Testis (tissue), 3 donors: Measurements from ENCODE around the gene COL23A1. TPM values are rescaled to one million over a fixed set of nuclear protein-coding genes. Genes with fewer than 3 reads are reported as not detected.

ENCODE experiments used
- DNase-seq: peaks from one replicate; pipeline ENCODE4 v3.0.0-alpha.2; 2019
- H3K27ac ChIP-seq, 2 donors: fragments of 200-600 bp; sonication (generic); one replicate each; pipeline ENCODE4 v1.5.1; 2019
- H3K27me3 ChIP-seq: fragments of 200-600 bp; sonication (generic); one replicate; pipeline ENCODE4 v1.5.1; 2019
- H3K36me3 ChIP-seq: fragments of 200-600 bp; sonication (generic); one replicate; pipeline ENCODE4 v1.5.1; 2017; ENCODE audit warnings: low read depth; ENCODE audit errors: missing control alignments
- H3K4me1 ChIP-seq: fragments of 200-600 bp; sonication (generic); one replicate; pipeline ENCODE4 v1.5.1; 2019
- H3K4me3 ChIP-seq, 2 donors: fragments of 200-600 bp; sonication (generic); one replicate each; pipeline ENCODE4 v1.5.1; 2017 to 2019
- H3K9me3 ChIP-seq: fragments of 200-600 bp; sonication (generic); one replicate; pipeline ENCODE4 v1.5.1; 2017
- CTCF ChIP-seq, 3 experiments: fragments of 450-650 bp in 2 of 3; fragments of 200-600 bp in 1 of 3; sonication (generic) in 1 of 3; IDR thresholded peaks; one replicate each; pipeline ENCODE4 v1.5.1; 2016 to 2019; ENCODE audit warnings: antibody characterized with exemption in 3 of 3, mild to moderate bottlenecking in 2 of 3, moderate library complexity in 1 of 3
- POLR2A ChIP-seq: fragments of 450-650 bp; IDR thresholded peaks from one replicate; pipeline ENCODE4 v1.6.1; 2017; ENCODE audit warnings: antibody characterized with exemption, mild to moderate bottlenecking, moderate library complexity
- WGBS, 2 donors: methylation state at CpG; one replicate each; pipeline ENCODE4 v1.1.5; 2018; 5-methylcytosine and 5-hydroxymethylcytosine counted together
- intact Hi-C: fragments of 100-400 bp; cut with DNase I; formaldehyde crosslinking; loops from one replicate; pipeline ENCODE4 v1.15.1; 2023; ENCODE audit warnings: low total_unique reads
- polyA plus RNA-seq: library from polyadenylated mRNA; stranded (reverse); fragments of 350-450 nt; fragmentation: Illumina TruSeq; extraction: RNeasy Lipid Tissue Mini Kit (QIAGEN cat#74804); gene quantifications from one replicate; pipeline ENCODE4 v1.2.3, GENCODE V29; 2014; ENCODE audit warnings: low read depth, low replicate concordance; ENCODE audit not compliant: insufficient read depth
- total RNA-seq, 2 donors: library from RNA; depleted of rRNA; stranded (reverse); fragments of >200 nt; gene quantifications; one replicate each; pipeline ENCODE4 v1.2.3, GENCODE V29; 2016

COL23A1 gene
- total and polyA plus RNA-seq, 3 donors from 2014 or later, result 4.3 to 5.5 (median 5.0) TPM

- 90 to 93% methylated on average over 8 of the region's 8 CpGs for WGBS, 2 donors
- intact Hi-C loops, result no loop called here
- H3K27ac ChIP-seq, result no peak overlapping the region
- TF ChIP-seq CTCF (IDR thresholded peaks at IDR 0.05) (no peak), POLR2A (no peak)
- H3K9me3 ChIP-seq, result no peaks in the 10 kb centered on the region
- H3K4me1 ChIP-seq, result no peaks in the 10 kb centered on the region
- no peak overlapping the region for H3K4me3 ChIP-seq
- no peak for DNase-seq
- H3K36me3 ChIP-seq, result no peaks in the 10 kb centered on the region
- no peaks in the 10 kb centered on the region for H3K27me3 ChIP-seq
Observed at GRCh38 chr5:178389026-178389729, 201.0 kb downstream of the COL23A1 start.

- TF ChIP-seq CTCF (IDR thresholded peaks at IDR 0.05), result no peak
- no peak for TF ChIP-seq POLR2A
- no peaks in the 10 kb centered on the region for H3K9me3 ChIP-seq
- no peaks in the 10 kb centered on the region for H3K27me3 ChIP-seq
- H3K36me3 ChIP-seq, result no peaks in the 10 kb centered on the region
- 78 to 84% methylated on average over 7 to 8 of the region's 8 CpGs for WGBS, 2 donors
- intact Hi-C loops, result no loop called here
- H3K27ac ChIP-seq, result no peak overlapping the region
- H3K4me3 ChIP-seq, result no peak overlapping the region
- no peaks in the 10 kb centered on the region for H3K4me1 ChIP-seq
- DNase-seq, result no peak
Observed at GRCh38 chr5:178388386-178389025, 201.7 kb downstream of the COL23A1 start.

- 91% methylated on average over 7 of the region's 7 CpGs for WGBS, 2 donors
- H3K27ac ChIP-seq, result no peak overlapping the region
- intact Hi-C loops, result no loop called here
- no peaks in the 10 kb centered on the region for H3K4me1 ChIP-seq
- no peaks in the 10 kb centered on the region for H3K9me3 ChIP-seq
- no peak for DNase-seq
- H3K27me3 ChIP-seq, result no peaks in the 10 kb centered on the region
- no peak overlapping the region for H3K4me3 ChIP-seq
- H3K36me3 ChIP-seq, result no peaks in the 10 kb centered on the region
- no peak for TF ChIP-seq POLR2A
- TF ChIP-seq CTCF (IDR thresholded peaks at IDR 0.05), result no peak
Observed at GRCh38 chr5:178387856-178388190, 202.4 kb downstream of the COL23A1 start.

DNA sequence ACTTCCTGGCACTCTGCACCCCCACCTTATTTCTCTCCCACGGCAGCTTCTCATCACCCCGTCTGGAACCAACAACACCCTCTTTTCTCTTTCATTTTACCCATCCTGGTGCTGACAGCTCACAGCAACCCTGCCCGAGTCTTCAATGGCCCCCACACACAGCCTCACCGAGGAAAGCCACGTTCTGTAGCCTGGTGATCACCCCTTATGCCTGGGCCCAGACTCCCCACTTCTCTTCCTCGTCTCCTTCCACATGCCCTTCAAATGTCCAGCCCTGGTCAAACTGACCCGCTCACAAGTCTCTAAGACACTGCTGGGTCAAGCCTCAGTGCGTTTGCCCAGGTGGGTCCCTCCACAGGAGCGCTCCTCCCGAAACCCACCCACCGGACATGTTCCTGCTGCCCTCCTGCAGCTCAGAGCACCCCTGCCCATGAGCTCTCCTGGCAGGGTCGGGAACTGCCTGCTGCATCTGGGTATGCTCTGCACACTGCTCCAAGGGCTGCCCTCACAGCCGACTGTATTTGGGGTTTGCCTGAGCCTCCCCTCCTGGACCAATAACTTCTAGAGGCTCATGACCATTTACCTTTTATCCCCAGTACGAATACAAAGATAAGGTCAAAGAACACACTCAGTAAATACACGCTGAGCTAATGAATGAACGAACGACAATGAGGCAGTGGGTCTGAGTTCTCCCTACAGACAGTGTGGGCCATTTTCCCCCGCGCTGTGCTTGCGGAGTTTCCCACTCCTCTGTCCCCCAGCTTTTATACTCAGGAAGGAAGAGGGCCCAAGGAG lies 202.9 kb downstream of the COL23A1 start:
- H3K4me3 ChIP-seq, result no peak overlapping the region
- TF ChIP-seq POLR2A (no peak), CTCF (IDR thresholded peaks at IDR 0.05) (no peak)
- 87 to 91% methylated on average over 20 of the region's 20 CpGs for WGBS, 2 donors
- no peaks in the 10 kb centered on the region for H3K27me3 ChIP-seq
- no peaks in the 10 kb centered on the region for H3K4me1 ChIP-seq
- intact Hi-C loops, result no loop called here
- no peaks in the 10 kb centered on the region for H3K36me3 ChIP-seq
- H3K27ac ChIP-seq, result no peak overlapping the region
- DNase-seq, result no peak
- H3K9me3 ChIP-seq, result no peaks in the 10 kb centered on the region
